ENCODE measurements around the gene PRR14L. TPM values are rescaled to one million over a fixed set of nuclear protein-coding genes. Genes with fewer than 3 reads are reported as not detected.
"Not testable (repeated sequence)": the region's sequence is repeated elsewhere in the genome, so short reads cannot be mapped to it uniquely, and the experiment has no call there.

The PRR14L gene
- total RNA-seq, 4 donors from 2014 or later, result 14.6 to 21.6 (median 18.5) TPM

- peaks cover 13 to 30% (median 18%) of the 10 kb centered on the region in 4 donors for H3K4me1 ChIP-seq
- H3K4me3 ChIP-seq, result no peak overlapping the region
- H3K36me3 ChIP-seq, result peaks cover 4 to 37% (median 17%) of the 10 kb centered on the region in 4 donors
- H3K9me3 ChIP-seq, result no peaks in the 10 kb centered on the region
- intact Hi-C loops (cut with DNase I), result no loop called here
- TF ChIP-seq EP300 (IDR thresholded peaks at IDR 0.05) (no peak), CTCF (IDR thresholded peaks at IDR 0.05) (no peak), POLR2A (IDR thresholded peaks at IDR 0.05; ENCODE audit: low read depth) (no peak), POLR2AphosphoS5 (IDR thresholded peaks at IDR 0.05) (no peak)
- H3K27me3 ChIP-seq, result no peaks in the 10 kb centered on the region
- no peak for DNase-seq (ENCODE audit: extremely low spot score)
- 93% methylated on average over 2 of the region's 2 CpGs for WGBS
- H3K27ac ChIP-seq (replicated peaks in 1 of 4), result no peak overlapping the region
Measured at GRCh38 chr22:31742682-31743081, 7.2 kb downstream of the PRR14L start.

GRCh38 chr22:31742115-31742514 lies 7.8 kb downstream of the PRR14L start:
- WGBS, result 81% methylated on average over 3 of the region's 3 CpGs
- H3K4me1 ChIP-seq, result peaks cover 13 to 25% (median 16%) of the 10 kb centered on the region in 4 donors
- no peak overlapping the region for H3K27ac ChIP-seq (replicated peaks in 1 of 4)
- intact Hi-C loops (cut with DNase I), result no loop called here
- TF ChIP-seq CTCF (IDR thresholded peaks at IDR 0.05) (no peak), POLR2AphosphoS5 (IDR thresholded peaks at IDR 0.05) (no peak), EP300 (IDR thresholded peaks at IDR 0.05) (no peak), POLR2A (IDR thresholded peaks at IDR 0.05; ENCODE audit: low read depth) (no peak)
- no peaks in the 10 kb centered on the region for H3K9me3 ChIP-seq
- no peak overlapping the region for H3K4me3 ChIP-seq
- H3K27me3 ChIP-seq, result no peaks in the 10 kb centered on the region
- DNase-seq (ENCODE audit: extremely low spot score), result no peak
- H3K36me3 ChIP-seq, result peaks cover 4 to 37% (median 19%) of the 10 kb centered on the region in 4 donors

- Histone ChIP-seq H3K36me3 (peaks cover 4 to 37% (median 17%) of the 10 kb centered on the region in 4 donors), H3K27ac (replicated peaks in 1 of 4) (peak overlapping the region in 2 of 4 donors; percentile 19 to 29), H3K4me1 (peaks cover 13 to 23% (median 16%) of the 10 kb centered on the region in 4 donors)
- H3K4me3 ChIP-seq; H3K27me3 ChIP-seq; H3K9me3 ChIP-seq; DNase-seq (ENCODE audit: extremely low spot score); intact Hi-C loops (cut with DNase I): not testable (repeated sequence)
- WGBS, result 87% methylated on average over 7 of the region's 7 CpGs
Measured at GRCh38 chr22:31740314-31740713, 9.6 kb downstream of the PRR14L start.

- Histone ChIP-seq H3K4me3 (no peak overlapping the region), H3K27me3 (no peaks in the 10 kb centered on the region), H3K4me1 (peaks cover 13 to 23% (median 16%) of the 10 kb centered on the region in 4 donors), H3K36me3 (peaks cover 4 to 34% (median 19%) of the 10 kb centered on the region in 4 donors), H3K9me3 (no peaks in the 10 kb centered on the region), H3K27ac (replicated peaks in 1 of 4) (peak overlapping the region in 2 of 4 donors; percentile 19 to 29)
- no peak for DNase-seq (ENCODE audit: extremely low spot score)
- WGBS, result 49% methylated on average over 2 of the region's 2 CpGs
- intact Hi-C loops (cut with DNase I), result no loop called here
- TF ChIP-seq EP300 (IDR thresholded peaks at IDR 0.05), result no peak
Measured at GRCh38 chr22:31739795-31740201, 10.1 kb downstream of the PRR14L start.

- intact Hi-C loops (cut with DNase I), result no loop called here
- Histone ChIP-seq H3K27ac (replicated peaks in 1 of 4) (no peak overlapping the region), H3K36me3 (peaks cover 4 to 38% (median 25%) of the 10 kb centered on the region in 4 donors)
Measured at GRCh38 chr22:31738566-31738965, 11.4 kb downstream of the PRR14L start.

More at GRCh38 chr22:31738566-31738965, 11.4 kb downstream of the PRR14L start:
- Histone ChIP-seq H3K27me3 (no peaks in the 10 kb centered on the region), H3K4me1 (peaks cover 13 to 26% (median 16%) of the 10 kb centered on the region in 4 donors), H3K9me3 (no peaks in the 10 kb centered on the region), H3K4me3 (no peak overlapping the region)
- TF ChIP-seq EP300 (IDR thresholded peaks at IDR 0.05), result no peak
- no peak for TF ChIP-seq POLR2AphosphoS5 (IDR thresholded peaks at IDR 0.05)
- no peak for TF ChIP-seq CTCF (IDR thresholded peaks at IDR 0.05)
- no peak for TF ChIP-seq POLR2A (IDR thresholded peaks at IDR 0.05; ENCODE audit: low read depth)
- WGBS, result 64% methylated on average over 2 of the region's 2 CpGs
- no peak for DNase-seq (ENCODE audit: extremely low spot score)
